HUES48 (cell line): ENCODE data around the gene ASIC4.

Source experiments
- H3K27ac ChIP-seq: one replicate; pipeline ENCODE4 v1.7.0; 2013; ENCODE audit warnings: low read depth, low read length, inconsistent platforms
- H3K27me3 ChIP-seq: 2 replicates; pipeline ENCODE4 v1.6.1; 2013; ENCODE audit warnings: mild to moderate bottlenecking, low read length; ENCODE audit not compliant: control insufficient read depth, insufficient read depth
- H3K36me3 ChIP-seq: 2 replicates; pipeline ENCODE4 v1.6.1; 2013; ENCODE audit warnings: low read length; ENCODE audit not compliant: control insufficient read depth, insufficient read depth
- H3K4me1 ChIP-seq: 2 replicates; pipeline ENCODE4 v1.6.1; 2013; ENCODE audit warnings: mild to moderate bottlenecking, low read length; ENCODE audit not compliant: control insufficient read depth, insufficient read depth
- H3K4me3 ChIP-seq: 2 replicates; pipeline ENCODE4 v1.5.1; 2013; ENCODE audit warnings: mild to moderate bottlenecking, low read depth, low read length
- H3K9ac ChIP-seq: 2 replicates; pipeline ENCODE4 v1.6.1; 2013; ENCODE audit warnings: mild to moderate bottlenecking, low read depth, low read length, moderate library complexity
- H3K9me3 ChIP-seq: 2 replicates; pipeline ENCODE4 v1.6.1; 2013; ENCODE audit warnings: low read length; ENCODE audit not compliant: control insufficient read depth, insufficient read depth

The ASIC4 gene

DNA sequence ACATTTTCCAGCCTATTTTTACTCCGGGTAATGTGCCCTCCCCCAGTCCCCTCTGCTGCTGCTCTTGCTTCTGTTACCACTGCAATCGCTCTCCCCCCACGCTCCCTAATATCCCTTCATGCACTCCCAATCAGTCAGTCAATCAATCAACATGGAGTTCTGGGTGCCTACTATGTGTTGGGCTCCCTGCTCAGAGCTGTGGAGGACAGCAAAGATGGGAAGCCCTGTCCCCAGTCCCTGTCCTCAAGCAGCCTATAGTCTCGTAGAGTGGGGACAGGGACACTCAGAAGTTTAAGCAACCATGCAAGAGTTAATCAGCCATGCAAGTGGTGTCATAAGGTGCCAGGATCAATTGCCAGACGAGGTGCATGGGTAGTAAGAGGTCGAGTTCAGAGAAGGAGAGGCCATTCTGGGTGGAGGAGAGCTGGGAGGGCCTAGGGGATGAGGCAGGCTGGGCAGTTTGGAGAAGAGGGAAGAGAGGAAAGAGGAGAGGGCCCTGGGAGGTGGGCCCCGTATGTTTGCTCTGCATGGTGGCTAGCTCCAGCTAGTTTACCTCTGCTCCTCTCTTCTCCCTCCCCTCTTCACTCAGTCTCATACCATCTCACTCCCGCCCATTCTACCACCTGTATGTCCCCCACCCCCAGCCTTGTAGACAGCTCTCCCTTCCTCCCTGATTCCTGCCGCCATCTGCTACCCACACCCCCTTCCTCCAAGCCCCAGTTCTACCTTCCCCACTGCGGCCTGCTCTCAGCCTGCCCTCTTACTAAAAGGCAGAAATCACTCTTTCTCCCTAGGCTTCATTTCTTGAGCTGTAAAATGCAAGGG is 3.9 kb downstream of the ASIC4 start:
- Histone ChIP-seq H3K27me3 (peaks cover 51% of the 10 kb centered on the region), H3K9me3 (no peaks in the 10 kb centered on the region), H3K36me3 (no peaks in the 10 kb centered on the region), H3K4me1 (peaks cover 22% of the 10 kb centered on the region), H3K9ac (no peak overlapping the region), H3K4me3 (no peak overlapping the region), H3K27ac (no peak overlapping the region)

DNA sequence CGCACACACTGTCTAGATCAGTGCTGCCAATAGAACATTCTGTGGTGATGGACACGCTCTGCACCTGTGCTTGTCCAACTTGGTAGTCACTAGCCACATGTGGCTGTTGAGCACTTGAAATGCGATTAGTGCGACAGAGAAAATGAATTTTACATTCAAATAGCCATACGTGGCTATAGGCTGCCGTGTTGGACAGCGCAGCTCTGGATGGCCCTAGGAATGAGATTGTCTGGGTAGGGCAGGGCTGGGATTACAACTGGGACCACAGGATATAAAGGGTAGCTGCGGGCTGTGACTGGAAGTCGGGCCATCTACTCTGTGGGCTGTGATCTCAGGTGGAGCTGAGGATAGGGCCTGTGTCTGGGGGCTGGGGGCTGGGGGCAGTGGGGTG is 5.2 kb downstream of the ASIC4 start:
- Histone ChIP-seq H3K27me3 (peaks cover 38% of the 10 kb centered on the region), H3K27ac (no peak overlapping the region), H3K9ac (no peak overlapping the region), H3K4me3 (no peak overlapping the region), H3K4me1 (peaks cover 18% of the 10 kb centered on the region), H3K9me3 (no peaks in the 10 kb centered on the region), H3K36me3 (no peaks in the 10 kb centered on the region)

DNA sequence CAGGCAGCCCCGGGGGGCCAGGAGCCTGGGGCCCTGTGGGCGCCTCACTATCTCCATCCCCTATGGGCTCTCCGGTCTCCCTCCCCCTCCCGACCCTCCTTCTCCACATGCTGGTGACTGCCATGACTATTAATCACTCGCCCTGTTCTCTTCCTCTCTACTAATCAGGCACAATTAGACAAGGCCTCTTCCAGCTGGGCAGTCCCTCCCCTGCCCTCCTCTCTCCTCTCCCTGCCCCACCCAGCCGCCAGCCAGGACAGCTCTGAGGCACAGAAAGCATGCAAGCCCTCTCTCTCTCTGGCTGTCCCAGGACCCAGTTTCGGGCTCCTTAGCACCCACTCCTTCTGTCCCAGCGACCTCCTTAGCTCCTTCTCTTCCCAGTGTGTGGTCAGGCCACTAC is 5.8 kb downstream of the ASIC4 start:
- H3K27me3 ChIP-seq, result peaks cover 34% of the 10 kb centered on the region
- no peak overlapping the region for H3K9ac ChIP-seq
- no peaks in the 10 kb centered on the region for H3K36me3 ChIP-seq
- H3K4me1 ChIP-seq, result peaks cover 18% of the 10 kb centered on the region
- no peak overlapping the region for H3K27ac ChIP-seq
- H3K4me3 ChIP-seq, result no peak overlapping the region
- H3K9me3 ChIP-seq, result no peaks in the 10 kb centered on the region

DNA sequence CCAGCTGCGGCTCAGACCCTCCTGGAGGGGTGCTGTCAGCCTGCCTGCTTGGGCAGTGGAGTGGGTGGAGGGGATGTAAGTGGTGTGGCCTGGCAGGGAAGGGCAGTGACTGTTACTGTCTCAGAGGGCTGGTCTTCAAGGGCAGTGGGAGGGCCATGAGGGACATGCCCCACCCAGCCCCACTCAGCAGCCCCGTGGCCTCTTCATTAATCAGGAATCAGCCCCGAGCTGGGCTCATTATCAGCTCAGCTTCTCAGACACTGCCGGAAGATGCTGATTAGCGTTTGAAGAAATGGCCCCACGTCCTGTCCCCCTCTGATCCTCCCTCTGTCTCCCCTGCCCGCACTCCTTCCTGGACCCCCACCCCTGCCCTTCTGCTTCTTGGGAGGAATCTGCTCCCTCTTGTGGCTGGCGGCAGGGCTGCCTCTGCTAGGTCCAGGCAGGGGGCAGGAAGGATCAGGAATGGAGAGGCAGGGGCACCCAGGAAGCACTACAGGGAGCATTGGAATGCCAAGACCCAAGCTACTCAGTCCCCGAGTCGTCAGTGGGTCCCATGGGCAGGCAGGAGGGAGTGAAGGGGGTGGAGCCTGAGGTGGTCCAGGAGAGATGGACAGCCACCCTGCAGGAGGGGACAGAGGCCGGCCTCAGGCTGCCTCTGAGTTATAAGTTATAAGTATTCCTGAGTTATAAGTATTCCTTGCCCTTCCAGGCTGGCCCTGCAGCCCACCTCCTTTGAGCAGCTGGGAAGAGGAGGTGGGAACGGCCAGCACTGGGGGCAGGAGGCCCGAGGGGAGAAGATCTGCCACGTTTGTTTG is 7.0 kb downstream of the ASIC4 start:
- H3K36me3 ChIP-seq, result no peaks in the 10 kb centered on the region
- no peak overlapping the region for H3K9ac ChIP-seq
- H3K9me3 ChIP-seq, result no peaks in the 10 kb centered on the region
- H3K27me3 ChIP-seq, result peaks cover 23% of the 10 kb centered on the region
- H3K27ac ChIP-seq, result peak overlapping the region; percentile 46
- no peak overlapping the region; the same call in 1 of the 2 replicates for H3K4me3 ChIP-seq
- H3K4me1 ChIP-seq, result peaks cover 18% of the 10 kb centered on the region

DNA sequence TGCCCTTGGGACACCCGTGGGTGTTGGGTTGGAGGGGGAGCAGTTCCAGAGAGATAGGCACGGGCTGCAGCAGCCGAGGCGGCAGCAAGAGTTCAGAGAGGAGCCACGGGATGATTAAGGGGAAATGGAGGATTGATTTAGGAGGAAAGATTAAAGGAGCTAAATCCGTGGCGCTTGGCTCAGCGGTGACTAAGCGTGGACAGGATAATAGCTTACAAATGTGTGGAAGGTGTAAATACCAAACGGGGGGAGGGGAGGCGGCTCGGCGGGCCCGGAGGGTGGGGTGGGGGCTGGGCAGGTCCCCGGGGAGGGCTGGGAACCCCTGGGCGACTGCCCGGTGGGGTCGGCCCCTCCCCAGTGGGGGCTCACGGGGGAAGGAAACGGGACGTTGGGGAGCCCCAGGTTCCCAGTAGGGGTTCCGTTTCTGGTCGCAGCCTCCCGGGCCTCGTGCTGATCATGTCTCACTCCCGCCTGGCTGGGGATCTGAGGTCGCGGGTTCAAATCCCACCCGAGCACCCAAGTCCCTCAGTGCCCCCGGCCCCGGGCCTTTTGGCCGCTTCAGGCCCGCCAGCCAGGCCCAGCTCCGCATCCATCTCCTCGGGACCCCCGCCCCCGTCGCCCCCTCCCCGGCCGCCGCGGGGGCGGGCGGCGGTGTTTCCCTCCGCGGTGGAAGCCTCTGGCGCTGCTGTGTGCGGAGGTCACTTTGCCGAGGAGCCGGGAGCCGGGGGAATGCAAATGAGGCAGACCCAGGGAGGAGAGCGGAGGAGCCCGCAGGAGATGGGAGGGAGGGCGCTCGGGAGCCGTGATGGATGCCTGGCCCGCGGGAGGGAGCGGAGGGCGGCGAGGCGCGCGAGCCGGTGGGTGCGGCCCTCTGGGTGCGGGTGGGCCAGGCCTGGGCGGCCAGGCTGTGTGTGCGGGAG is 8.1 kb downstream of the ASIC4 start:
- no peak overlapping the region for H3K9ac ChIP-seq

DNA sequence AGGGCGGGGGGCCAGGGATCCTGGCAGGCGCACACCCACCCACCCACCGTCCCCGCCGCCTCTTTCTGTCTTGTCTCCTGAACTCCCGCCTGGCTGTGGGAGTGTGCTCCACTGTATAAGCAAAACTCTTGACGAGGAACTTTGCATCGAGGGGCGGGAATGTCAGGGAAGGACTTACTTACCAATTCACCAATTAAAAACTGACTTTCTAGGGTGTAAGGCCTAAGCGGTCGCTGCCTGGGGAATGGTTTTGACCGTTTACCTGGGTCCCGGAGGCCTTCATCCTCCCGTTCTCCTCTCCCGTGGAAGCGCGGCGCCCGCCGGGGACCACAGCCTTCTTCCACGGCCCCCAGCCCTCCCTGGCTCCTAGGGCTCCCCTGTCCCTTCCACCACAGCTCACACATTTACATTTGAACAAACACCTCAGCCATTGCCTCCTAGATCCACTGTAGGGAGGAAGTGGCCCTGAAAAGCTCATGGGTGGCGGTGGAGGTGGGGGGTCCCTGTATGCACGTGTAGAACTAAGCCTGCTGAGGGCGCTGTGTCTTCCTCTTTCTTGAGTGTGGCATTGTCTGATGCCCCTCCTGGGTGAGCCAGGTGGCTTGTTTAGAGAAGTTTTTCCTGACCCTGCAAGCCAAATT is 8.9 kb downstream of the ASIC4 start:
- peak overlapping the region; percentile 23 for H3K27ac ChIP-seq
- H3K9me3 ChIP-seq, result no peaks in the 10 kb centered on the region
- no peak overlapping the region; the same call in 1 of the 2 replicates for H3K9ac ChIP-seq
- peak overlapping the region; percentile 62 for H3K4me3 ChIP-seq
- peaks cover 20% of the 10 kb centered on the region for H3K27me3 ChIP-seq
- peaks cover 18% of the 10 kb centered on the region for H3K4me1 ChIP-seq
- H3K36me3 ChIP-seq, result no peaks in the 10 kb centered on the region

More for the DNA sequence above, 8.1 kb downstream of the ASIC4 start:
- Histone ChIP-seq H3K4me3 (peak overlapping the region; percentile 62), H3K9me3 (no peaks in the 10 kb centered on the region), H3K27me3 (peaks cover 21% of the 10 kb centered on the region), H3K27ac (peak overlapping the region; percentile 46), H3K4me1 (peaks cover 18% of the 10 kb centered on the region), H3K36me3 (no peaks in the 10 kb centered on the region)

DNA sequence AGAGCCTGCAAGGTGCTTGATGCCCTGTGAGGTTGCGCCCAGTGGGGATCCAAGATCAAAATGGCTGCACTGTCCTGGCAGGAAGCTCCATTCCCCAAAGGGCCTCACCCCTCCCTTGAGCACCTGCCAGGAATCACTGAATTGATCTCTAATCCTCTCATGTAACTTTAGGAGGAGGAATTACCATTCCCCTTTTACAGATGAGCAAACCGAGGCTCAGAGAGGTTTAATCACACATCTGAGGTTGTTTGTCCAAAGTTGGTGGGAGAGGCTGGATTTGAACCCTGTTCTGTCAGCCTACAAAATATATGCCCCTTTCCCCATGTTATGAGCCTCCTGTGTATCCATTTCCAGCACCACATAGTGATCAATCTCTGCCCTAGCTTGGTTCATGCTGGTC is 10.5 kb downstream of the ASIC4 start:
- no peak overlapping the region for H3K4me3 ChIP-seq
- H3K27ac ChIP-seq, result no peak overlapping the region
- no peak overlapping the region for H3K9ac ChIP-seq
- peaks cover 18% of the 10 kb centered on the region for H3K4me1 ChIP-seq
- no peaks in the 10 kb centered on the region for H3K36me3 ChIP-seq
- peaks cover 30% of the 10 kb centered on the region for H3K27me3 ChIP-seq
- no peaks in the 10 kb centered on the region for H3K9me3 ChIP-seq

DNA sequence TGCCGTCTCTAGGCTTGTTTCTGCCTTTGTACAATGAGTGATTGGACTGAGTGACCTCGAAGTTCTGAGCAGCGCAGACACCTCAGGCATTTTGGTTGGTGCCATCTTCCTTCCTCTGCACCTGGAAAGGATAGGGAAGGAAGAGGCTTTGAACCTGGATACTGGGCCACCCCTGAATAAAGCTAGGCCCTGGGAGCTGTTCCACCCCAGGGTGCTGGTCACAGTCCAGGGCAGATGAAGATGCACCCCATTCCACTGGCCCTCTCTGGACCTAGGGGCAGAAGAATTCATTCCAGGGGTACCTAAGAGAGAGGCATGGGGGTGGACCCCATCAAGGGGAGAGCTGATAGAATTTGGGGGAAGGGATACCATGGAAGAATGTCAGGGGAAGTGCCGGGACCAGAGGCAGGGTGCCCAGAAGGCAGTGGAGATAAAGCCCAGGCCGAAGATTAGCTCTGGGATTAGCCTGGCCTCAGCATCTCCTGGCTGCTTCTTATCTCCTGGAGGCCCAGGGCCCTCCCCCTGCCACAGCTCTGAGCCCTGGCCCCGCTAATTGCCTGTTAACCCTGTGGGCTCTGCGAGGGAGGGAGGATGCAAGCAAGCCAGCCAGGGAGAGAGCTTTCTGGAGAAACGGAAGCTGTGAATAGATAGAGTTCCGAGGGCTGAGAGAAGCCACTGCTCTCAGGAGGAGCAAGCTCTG is 11.4 kb downstream of the ASIC4 start:
- no peaks in the 10 kb centered on the region for H3K9me3 ChIP-seq
- no peaks in the 10 kb centered on the region for H3K36me3 ChIP-seq
- no peak overlapping the region for H3K4me3 ChIP-seq
- peaks cover 37% of the 10 kb centered on the region for H3K27me3 ChIP-seq
- H3K9ac ChIP-seq, result no peak overlapping the region
- peaks cover 14% of the 10 kb centered on the region for H3K4me1 ChIP-seq
- H3K27ac ChIP-seq, result no peak overlapping the region

DNA sequence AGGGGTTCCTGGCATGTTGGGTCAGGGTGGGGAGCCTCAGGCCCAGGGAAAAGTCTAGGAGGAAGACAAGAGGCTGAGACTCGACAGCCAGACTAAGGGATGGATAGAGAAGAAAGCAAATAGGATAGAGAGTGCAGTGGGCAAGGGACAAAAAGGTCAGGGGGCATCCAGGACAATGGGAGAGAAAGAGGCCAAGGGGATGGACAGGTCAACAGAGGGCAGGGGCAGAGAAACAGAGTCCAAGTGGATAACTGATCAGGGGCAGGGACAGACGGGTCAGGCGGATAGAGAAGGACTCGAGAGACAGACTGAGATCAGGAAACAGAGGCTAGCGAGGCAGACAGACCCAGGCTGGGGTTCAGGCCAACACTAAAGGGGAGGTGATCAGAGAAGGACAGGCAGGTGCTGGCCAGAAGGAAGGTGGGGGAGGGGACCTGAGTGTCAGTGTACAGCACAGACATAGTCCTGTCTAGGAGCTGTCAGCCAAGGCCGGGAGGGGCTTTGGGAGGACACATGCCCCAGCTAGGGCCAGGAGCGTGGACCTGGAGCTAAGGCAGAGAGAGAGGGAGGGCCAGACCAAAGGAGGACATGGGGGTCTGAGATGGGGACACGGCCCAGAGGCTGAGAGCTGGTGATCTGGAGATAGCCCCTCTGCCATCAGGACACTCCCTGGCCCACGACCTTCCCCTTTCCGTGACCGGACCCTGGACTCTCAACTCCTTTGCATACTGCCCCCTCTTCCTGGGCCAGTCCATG is 12.2 kb downstream of the ASIC4 start:
- H3K4me1 ChIP-seq, result peaks cover 12% of the 10 kb centered on the region
- H3K9me3 ChIP-seq, result no peaks in the 10 kb centered on the region
- no peak overlapping the region for H3K27ac ChIP-seq
- peaks cover 38% of the 10 kb centered on the region for H3K27me3 ChIP-seq
- no peak overlapping the region for H3K9ac ChIP-seq
- H3K36me3 ChIP-seq, result no peaks in the 10 kb centered on the region
- H3K4me3 ChIP-seq, result no peak overlapping the region
